Renal cortex interstitium (tissue), 11 donors: Measurements from ENCODE around the gene KRT35. TPM values are rescaled to one million over a fixed set of nuclear protein-coding genes. Genes with fewer than 3 reads are reported as not detected.

ENCODE experiments used
- DNase-seq, 11 donors: peaks; one replicate each; pipeline ENCODE4 v3.0.0-alpha.2; 2013; ENCODE audit warnings: low read depth in 9 of 11, low spot score in 4 of 11; ENCODE audit errors: extremely low read depth in 1 of 11
- polyA plus RNA-seq, 3 donors: library from polyadenylated mRNA; unstranded; fragments of 120-200 nt; gene quantifications; one replicate each; pipeline ENCODE4 v1.2.1, GENCODE V29; 2013; ENCODE audit not compliant: insufficient read length in 3 of 3

The KRT35 gene
- polyA plus RNA-seq, 3 donors, result not detected

GRCh38 chr17:41467561-41467960, 13.4 kb downstream of the KRT35 start:
- no peak for DNase-seq

DNA sequence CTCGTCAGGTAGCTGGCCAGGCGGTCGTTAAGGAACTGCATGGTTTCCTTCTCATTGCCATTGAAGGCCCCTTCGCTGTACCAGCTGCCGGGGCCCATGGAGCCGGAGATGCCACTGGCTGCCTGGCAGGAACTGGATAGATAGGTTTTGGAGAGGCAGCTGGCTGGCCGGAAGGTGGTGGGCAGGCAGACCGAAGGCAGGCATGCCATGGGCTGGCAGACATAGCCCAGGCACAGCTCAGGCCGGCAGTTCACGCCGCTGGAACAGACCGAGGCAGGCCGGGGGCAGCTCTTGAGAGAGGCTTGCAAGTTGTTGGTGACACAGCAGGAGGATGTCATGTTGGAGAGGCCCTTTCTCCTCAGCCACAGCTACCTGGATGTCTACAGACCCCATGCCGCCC, 14.0 kb downstream of the KRT35 start, which contains the start of gene KRT32:
Gene KRT32 (minus strand): TSS at position 399 of the 400 bp plus-strand sequence. CDS start 61 bp downstream, at position 338.
- DNase-seq, result no peak

DNA sequence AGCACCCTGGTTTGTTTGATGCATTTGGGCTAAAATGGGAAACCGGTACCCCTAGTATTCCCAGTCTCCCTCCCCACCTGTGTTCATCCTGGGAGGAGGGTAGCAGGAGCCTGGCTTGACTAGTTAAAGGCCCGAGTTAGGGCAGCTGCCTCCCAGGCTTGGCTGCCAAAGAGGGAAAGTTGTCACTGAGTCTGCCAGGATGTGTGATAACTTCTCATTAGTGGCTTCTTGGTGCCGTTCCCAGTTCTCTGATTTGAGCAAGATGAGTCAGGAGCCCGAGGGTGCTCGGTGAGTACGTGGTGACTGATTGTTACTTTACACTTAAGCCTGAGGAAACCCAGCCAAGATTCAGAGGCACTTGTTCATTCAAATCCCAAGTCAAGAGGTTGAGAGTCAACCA, 16.3 kb downstream of the KRT35 start:
- DNase-seq, result no peak

DNA sequence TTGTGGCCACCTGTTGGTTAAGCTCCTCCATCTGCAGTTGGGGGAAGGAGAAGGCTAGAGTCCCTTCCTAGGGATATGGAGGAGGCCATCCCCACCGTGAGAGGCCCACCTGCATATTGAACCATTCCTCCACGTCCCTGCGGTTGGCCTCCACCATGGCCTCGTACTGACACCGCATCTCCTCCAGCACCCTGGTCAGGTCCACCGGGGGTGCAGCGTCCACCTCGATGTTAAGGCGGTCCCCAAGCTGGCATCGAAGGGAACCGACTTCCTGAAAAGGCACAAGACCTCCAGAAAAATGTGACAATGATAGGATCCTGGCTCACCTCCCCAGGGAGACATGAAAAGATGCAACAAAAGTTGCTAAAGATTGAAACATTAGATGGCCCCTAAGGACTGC, 16.8 kb downstream of the KRT35 start:
- no peak for DNase-seq

GRCh38 chr17:41463746-41464145, 17.2 kb downstream of the KRT35 start:
- no peak for DNase-seq

- DNase-seq, result no peak
These were observed 18.2 kb downstream of the KRT35 start for GRCh38 chr17:41462705-41463104.

DNA sequence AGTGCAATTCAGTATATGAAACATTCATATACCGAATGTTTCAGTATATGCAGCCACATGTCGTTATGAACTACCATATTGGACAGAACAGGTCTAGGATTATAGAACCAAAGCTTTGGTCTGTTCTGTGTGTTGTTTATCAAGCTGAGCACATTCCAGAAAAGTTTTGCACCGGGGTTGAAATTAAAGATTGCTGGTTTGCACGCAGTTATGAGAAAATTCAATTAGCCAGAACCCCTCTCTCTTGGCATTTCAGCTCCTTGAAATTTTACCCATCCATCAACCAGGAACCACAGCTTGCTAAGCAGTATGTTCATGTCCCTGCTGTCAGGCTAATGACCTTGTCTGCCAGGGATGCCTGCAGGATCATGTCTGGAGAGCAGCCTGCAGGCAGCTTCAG, 23.3 kb downstream of the KRT35 start:
- DNase-seq, result no peak

DNA sequence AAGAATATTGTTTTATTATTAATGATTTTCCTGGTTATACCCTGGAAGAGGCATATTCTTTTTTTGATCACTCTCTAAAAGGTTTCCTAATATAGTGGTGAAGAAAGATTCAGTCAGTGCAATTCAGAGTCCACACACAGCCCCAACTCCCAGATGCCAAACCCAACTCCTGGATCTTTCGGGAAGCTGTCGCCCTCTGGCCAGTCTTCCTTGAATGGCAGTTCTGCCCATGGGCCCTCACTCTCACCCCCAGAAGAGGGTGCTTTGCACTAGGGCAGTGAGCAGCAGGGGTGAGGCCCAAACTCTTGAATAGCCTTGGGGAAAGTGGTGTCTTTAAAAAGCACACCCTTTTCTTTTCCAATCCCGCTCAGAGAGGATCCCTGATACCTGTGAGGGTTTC, 24.7 kb downstream of the KRT35 start:
- DNase-seq, result no peak

DNA sequence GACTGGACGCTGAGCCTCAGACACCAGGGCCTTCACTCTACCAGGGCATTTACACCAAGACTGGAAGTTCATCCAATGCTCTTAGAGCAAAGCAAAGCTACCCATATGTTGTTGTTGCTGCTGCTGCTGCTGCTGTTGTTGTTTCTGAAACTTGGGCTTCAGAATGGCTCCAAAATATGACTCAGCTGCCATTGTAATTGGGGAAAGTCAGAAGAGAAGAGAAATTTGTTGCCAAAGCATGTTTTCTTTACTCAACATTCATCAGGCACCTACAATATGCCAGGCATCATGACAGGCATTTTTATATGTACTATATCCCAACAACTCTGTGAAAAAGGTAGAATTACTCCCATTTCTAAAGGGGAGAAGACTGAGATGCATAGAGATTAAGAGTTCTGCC, 25.7 kb downstream of the KRT35 start:
- DNase-seq, result no peak

DNA sequence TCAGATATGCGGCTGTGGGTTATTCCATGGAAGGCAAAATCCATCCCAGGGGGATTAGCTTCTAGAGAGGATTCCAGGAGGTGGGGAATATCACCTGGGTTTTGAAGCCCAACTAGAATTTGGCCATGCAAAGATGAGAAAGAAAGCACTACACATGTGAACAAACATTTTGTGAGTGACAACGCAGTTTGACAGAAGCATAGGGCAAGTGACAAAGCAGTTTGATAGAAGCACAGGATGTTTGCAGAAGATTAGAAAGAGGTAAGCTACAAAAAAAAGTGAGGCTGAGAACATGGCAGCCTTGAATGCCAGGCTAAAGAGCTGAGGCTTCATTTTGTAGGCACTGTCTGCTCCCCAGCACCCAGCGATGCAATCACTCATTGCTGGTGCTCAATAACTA, 27.9 kb downstream of the KRT35 start:
- DNase-seq, result no peak

DNA sequence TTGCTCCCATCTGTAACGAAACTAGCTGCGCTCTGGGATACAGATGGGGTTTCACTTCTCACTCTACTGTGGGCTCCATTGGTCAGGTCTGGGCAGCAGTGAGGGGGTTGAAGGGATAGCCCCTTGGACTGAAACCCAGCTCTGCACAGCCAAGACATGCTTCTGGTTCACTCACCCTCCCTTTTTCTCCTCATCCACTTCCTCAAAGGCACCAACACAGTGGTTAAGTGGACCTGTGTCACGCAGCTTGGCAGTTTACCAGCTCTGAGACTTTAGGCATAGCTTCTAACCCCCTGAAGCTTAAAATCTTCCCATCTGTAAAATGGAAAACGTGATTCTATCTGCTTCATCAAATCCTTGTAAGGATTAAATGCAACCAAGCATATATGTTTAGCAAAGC, 28.7 kb downstream of the KRT35 start:
- no peak for DNase-seq

DNA sequence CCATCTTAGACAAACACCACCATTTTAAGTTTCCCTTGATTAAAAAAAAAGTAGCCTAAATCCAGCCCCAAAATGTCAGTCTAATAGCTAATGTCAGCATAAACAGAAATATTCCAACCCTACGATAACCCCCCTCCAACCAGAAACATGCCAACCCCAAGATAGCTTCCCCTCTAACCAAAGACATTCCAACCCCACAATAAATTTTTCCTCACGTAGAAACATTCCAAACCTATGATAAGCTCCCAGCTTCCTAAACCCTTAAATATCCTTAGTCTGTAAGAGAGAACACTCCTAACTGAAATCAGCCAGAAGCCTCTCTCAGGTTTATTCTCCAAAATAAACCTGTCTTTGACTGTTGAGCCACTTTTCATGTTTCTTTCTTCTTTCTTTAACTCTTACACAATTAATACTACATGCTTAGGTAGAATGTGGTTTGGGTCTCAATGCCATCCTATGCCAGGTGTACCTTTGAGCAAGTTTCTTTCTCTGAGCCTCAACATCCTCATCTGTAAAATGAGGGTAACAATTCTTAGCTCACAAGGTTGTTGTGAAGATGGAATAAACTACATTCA, 29.7 kb downstream of the KRT35 start:
- no peak for DNase-seq

GRCh38 chr17:41449008-41449407, 31.9 kb downstream of the KRT35 start:
- no peak for DNase-seq

DNA sequence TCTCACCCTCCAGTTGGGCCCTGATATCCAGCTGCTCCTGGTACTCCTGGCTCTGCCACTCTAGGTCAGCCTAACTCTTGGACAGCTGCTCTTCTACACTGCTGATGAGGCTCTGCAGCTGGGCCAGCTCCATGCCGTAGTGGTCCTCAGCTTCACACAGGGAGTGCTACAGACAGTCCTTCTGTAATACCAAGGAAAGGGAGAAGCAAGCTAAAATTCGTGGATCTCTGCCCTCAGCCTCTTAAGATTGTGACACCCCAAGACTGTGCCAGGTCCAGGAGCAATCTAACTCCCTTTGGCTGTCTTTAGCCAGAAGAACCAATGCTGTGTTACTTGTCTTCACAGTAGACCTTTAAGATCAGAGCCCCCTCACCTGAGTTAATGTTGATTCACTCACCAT, 32.4 kb downstream of the KRT35 start:
- no peak for DNase-seq

DNA sequence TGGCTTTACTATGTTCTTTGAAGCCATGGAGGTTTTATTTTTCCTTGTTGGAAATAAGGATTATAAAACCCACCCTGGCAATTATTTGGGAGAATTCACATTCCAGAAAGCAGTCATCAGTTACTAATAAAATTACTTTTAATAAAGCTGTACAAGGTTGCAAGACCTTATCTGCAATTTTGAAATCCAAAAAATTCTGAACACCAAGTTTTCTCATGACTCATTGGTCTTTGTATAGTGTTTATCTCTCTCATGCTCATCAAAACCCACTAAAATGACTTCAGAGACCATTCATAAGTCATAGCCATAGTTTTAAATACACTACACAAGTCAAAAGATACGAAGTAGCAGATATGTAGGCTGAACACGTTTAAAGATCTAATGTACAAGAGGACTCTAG, 34.1 kb downstream of the KRT35 start:
- DNase-seq, result no peak

DNA sequence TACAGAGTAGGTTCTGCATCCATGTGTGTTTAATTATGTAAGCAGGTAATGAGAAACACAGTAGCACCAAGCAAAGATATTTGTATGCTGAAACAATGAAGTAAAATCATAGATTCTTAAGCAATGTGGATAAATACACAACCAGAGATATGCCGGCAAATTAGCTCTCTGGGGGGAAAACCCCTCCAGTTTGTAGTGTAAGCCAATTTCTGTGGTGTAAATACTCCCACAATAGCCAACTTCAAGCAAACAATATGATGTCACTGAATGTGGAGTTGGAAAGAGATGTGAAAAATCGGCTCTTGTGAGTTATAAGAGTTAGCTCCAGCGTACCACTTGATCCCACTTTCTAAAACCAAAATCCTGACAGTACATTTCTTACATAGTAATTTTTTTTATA, 36.3 kb downstream of the KRT35 start:
- DNase-seq, result no peak

GRCh38 chr17:41444186-41444585, 36.8 kb downstream of the KRT35 start:
- no peak for DNase-seq

DNA sequence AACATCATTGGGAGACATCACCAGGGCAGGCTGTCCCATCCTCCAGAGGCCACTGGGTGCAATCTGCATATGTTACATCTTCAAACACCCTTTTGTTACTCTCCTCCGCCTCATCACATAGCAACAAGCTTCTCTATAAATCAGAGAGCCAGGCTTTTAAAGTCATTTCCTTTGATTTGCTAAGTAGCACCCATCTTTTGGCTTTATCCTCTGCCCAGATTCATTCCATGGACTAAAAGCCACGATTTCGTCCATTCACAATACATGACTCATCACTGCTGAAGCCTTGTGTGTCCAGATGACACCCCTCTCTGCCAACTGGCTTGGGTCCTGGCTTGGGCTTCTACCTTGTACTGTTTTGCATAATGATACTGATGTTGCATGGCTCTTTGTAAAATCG, 38.2 kb downstream of the KRT35 start:
- no peak for DNase-seq

- no peak for DNase-seq
These were observed 40.4 kb downstream of the KRT35 start, which contains the start of gene KRT38 for GRCh38 chr17:41440531-41441033. TSS of gene KRT38 (minus strand) at chr17:41440983. CDS start at chr17:41440921, 62 bp downstream.

DNA sequence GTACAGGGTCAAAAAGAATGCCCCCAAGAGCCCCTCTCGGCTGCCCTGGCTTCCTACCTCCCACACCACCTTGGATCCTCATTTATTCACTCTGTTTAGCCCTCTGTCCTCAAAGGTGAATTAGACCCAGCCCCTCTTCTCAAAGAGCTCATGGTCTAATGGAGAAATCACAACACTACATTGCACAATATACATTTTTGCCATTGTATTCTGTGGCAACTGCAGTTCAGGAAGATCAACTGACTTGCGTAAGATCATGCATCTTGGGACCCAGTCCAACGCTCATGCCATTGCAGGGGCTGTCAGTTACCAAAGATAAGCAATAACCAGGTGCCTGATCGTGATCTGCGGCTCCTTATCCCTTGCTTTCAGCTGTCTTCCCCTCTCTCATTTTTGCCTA, 41.6 kb downstream of the KRT35 start:
- DNase-seq, result no peak

- no peak for DNase-seq
These were observed 43.2 kb downstream of the KRT35 start for GRCh38 chr17:41437769-41438168.
